Daoy (cell line): Measurements from ENCODE around the gene MYADML2. TPM values are rescaled to one million over a fixed set of nuclear protein-coding genes. Genes with fewer than 3 reads are reported as not detected.

ENCODE experiments used
- DNase-seq: peaks from one replicate; pipeline ENCODE4 v3.0.0-alpha.2; 2015; ENCODE audit warnings: low read depth
- total RNA-seq: library from RNA; depleted of rRNA; stranded (reverse); fragments of >200 nt; shearing (Covaris generic); gene quantifications from 2 replicates; pipeline ENCODE4 v1.2.3, GENCODE V29; 2014

The MYADML2 gene
- total RNA-seq, 1 experiment from 2014 or later: not detected

GRCh38 chr17:81940538-81941483, 6.2 kb downstream of the MYADML2 start:
- DNase-seq: no peak

GRCh38 chr17:81939881-81940385, 7.1 kb downstream of the MYADML2 start:
- DNase-seq: no peak

GRCh38 chr17:81939218-81939617, 7.8 kb downstream of the MYADML2 start:
- no peak for DNase-seq

- no peak for DNase-seq
Measured at GRCh38 chr17:81935709-81936084, 11.3 kb downstream of the MYADML2 start.

- no peak for DNase-seq
Measured at GRCh38 chr17:81934850-81935708, 12.0 kb downstream of the MYADML2 start.

GRCh38 chr17:81934098-81934757, 12.8 kb downstream of the MYADML2 start:
- no peak for DNase-seq

- no peak for DNase-seq
Measured at GRCh38 chr17:81933178-81933699, 13.8 kb downstream of the MYADML2 start.

- no peak for DNase-seq
Measured at GRCh38 chr17:81932333-81932983, 14.6 kb downstream of the MYADML2 start.

- no peak for DNase-seq
Measured at GRCh38 chr17:81931557-81932332, 15.3 kb downstream of the MYADML2 start.

GRCh38 chr17:81931189-81931556, 15.9 kb downstream of the MYADML2 start:
- no peak for DNase-seq

GRCh38 chr17:81930142-81931125, 16.6 kb downstream of the MYADML2 start:
- DNase-seq: no peak

GRCh38 chr17:81929253-81930141, 17.5 kb downstream of the MYADML2 start:
- no peak for DNase-seq

GRCh38 chr17:81928544-81929252, 18.3 kb downstream of the MYADML2 start:
- DNase-seq: no peak

- DNase-seq: peak; percentile 98
Measured at GRCh38 chr17:81927653-81928543, 19.1 kb downstream of the MYADML2 start, which contains the start of gene MAFG. Gene MAFG, minus strand, starts transcription at chr17:81927735. Its CDS starts 4,550 bp downstream, at chr17:81923185.

- DNase-seq: no peak
Measured at GRCh38 chr17:81927152-81927652, 19.8 kb downstream of the MYADML2 start.
